ENCODE measurements around the gene PBX1.

Gene PBX1

DNA sequence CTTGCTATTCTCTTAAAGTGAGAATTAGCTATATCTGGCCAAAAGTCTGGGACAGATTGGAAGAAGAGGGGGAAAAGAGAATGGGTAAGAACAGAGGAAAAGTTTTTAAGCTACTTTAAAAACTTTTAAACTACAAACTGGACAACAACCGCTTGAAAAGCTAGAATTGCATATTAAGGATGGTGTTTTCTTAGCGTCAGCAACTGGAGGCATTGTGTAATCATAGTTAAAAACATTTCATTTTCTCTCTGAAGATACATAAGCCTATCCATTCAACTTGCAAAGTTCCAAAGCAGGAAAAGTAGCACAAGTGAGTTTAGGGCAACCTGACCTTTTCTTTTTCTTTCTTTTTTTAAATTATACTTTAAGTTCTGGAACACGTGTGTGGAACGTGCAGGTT, 10.9 kb downstream of the PBX1 start:
- DNase-seq (ENCODE audit: low spot score in 2 of 2) (no peak), ATAC-seq (replicated peaks; ENCODE audit: extremely low read depth, poor library complexity, severe bottlenecking) (no peak)
- Mint-ChIP-seq H3K27ac (ENCODE audit: low read depth) (no peak overlapping the region), H3K4me1 (no peaks in the 10 kb centered on the region), H3K4me3 (no peak overlapping the region), H3K9me3 (no peaks in the 10 kb centered on the region), H3K36me3 (ENCODE audit: insufficient read depth) (no peaks in the 10 kb centered on the region), H3K27me3 (no peaks in the 10 kb centered on the region)

DNA sequence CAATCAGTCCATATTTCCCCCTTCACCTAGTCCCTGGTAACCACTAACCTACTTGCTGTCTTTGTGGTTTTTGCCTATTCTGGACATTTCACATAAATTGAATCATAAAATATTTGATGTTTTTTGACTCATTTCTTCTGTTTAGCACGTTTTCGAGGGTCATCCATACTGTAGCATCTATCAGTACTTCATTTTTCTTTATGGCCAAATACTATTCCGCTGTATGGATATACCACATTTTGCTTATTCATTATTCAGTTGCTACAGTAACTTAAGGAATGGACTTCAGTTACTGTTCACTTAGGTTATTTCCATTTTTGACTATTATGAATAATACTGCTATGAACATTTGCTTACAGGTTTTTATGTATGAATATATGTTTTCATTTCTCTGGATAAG, 12.3 kb downstream of the PBX1 start:
- no peaks in the 10 kb centered on the region for H3K9me3 Mint-ChIP-seq
- H3K36me3 Mint-ChIP-seq (ENCODE audit: insufficient read depth) = no peaks in the 10 kb centered on the region
- H3K27ac Mint-ChIP-seq (ENCODE audit: low read depth) = no peak overlapping the region
- no peak for DNase-seq (ENCODE audit: low spot score in 2 of 2)
- ATAC-seq (replicated peaks; ENCODE audit: extremely low read depth, poor library complexity, severe bottlenecking) = no peak
- no peak overlapping the region for H3K4me3 Mint-ChIP-seq
- H3K4me1 Mint-ChIP-seq = no peaks in the 10 kb centered on the region
- H3K27me3 Mint-ChIP-seq = no peaks in the 10 kb centered on the region

DNA sequence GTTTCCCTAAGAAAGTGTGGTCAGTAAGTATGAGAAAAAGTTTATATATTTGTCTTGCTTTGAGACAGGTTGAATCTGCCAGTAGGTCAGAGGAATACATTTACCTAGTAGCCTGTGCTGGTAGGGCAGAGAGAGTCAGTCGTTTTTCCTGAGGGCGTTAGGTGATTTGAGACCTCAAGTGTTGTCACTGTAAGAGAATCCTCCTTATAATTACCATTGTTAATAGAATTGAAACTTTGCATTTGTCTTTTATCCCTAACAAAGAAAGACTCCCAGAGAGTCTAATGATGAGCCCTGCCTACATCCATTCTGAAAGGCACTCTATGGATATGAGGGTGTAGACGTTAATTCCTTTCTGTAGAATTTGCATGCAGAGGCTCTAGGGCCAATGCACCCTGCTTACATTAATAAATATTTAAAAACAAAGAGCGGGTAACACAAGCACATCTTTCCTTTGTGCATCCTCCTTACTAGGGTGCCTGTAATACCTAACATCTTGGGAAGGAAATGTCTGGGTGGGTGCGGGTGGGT, 16.4 kb downstream of the PBX1 start:
- H3K27me3 Mint-ChIP-seq = no peaks in the 10 kb centered on the region
- H3K9me3 Mint-ChIP-seq = no peaks in the 10 kb centered on the region
- no peak overlapping the region for H3K27ac Mint-ChIP-seq (ENCODE audit: low read depth)
- H3K36me3 Mint-ChIP-seq (ENCODE audit: insufficient read depth) = no peaks in the 10 kb centered on the region
- no peak overlapping the region for H3K4me3 Mint-ChIP-seq
- no peaks in the 10 kb centered on the region for H3K4me1 Mint-ChIP-seq
- DNase-seq (ENCODE audit: low spot score in 2 of 2) = no peak
- ATAC-seq (replicated peaks; ENCODE audit: extremely low read depth, poor library complexity, severe bottlenecking) = no peak

DNA sequence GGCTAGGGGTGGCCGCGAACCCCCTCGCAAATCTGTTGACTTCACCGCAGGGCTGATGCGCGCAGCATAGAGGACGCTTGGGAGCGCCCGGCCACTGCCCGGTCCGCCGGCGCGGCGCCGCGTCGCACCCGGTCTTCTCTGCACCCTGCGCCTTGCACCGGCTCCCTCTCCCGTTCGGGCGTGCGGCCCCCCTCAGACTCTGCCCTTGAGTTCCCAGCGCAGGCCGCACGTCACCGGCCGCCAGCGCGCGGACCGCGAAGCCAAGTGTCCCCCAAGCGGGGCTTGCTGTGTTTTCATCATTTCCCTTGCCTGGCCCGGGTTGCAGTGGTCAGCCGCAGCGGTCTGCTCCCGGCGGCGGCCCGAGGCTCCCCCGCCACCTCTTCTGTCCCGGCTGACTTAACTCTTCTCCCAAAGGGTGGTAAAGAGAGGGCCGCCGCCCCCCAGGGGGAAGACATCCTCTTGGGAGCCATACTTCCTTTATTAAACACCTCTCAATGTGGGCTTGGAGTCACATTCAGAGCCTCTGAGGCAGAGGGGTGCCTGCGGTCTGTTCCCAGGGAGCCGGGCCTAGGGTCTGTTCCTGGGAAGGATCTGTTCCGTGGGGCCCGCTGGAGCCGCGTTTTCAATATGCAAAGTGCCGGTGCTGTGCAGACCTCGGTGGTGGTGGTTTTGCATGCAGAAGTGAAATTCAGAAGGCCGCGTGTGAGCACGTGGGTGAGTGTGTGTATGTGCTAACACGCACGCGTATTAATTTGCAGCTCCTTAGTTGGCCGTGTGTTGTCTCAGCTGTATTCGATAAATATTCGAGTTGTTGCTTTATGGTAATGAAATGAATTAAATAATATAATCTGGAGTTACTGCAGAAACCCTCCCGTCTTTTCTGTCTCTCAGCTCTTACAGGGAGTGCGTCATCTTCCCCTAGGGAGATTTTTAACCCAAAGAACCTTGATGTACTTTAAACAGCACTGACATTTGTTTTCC, 17.6 kb downstream of the PBX1 start:
- ATAC-seq (replicated peaks; ENCODE audit: extremely low read depth, poor library complexity, severe bottlenecking) (no peak), DNase-seq (ENCODE audit: low spot score in 2 of 2) (no peak)
- Mint-ChIP-seq H3K27me3 (no peaks in the 10 kb centered on the region), H3K36me3 (ENCODE audit: insufficient read depth) (no peaks in the 10 kb centered on the region), H3K27ac (ENCODE audit: low read depth) (no peak overlapping the region), H3K9me3 (no peaks in the 10 kb centered on the region), H3K4me1 (no peaks in the 10 kb centered on the region), H3K4me3 (no peak overlapping the region)

DNA sequence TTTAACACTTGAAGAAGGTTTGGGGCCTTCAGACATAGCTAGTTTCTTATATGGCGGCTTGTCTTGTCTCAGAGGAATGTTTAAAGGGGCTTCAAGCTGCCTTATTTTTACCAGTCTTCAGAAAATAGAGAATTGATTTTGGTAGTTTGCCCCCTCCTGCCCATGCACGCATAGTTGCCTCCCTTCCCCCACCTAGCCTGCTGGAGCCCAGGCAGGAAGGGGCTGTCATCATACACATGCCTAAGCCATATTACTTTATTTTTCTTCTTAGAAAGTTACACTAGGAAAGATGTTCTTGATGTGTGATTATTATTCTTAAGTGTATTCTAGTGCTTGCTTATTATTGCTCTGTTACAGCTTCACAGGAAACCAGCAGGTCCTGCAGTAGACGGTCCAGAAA, 18.3 kb downstream of the PBX1 start:
- H3K27me3 Mint-ChIP-seq = no peaks in the 10 kb centered on the region
- no peak for ATAC-seq (replicated peaks; ENCODE audit: extremely low read depth, poor library complexity, severe bottlenecking)
- H3K4me1 Mint-ChIP-seq = no peaks in the 10 kb centered on the region
- no peaks in the 10 kb centered on the region for H3K36me3 Mint-ChIP-seq (ENCODE audit: insufficient read depth)
- H3K9me3 Mint-ChIP-seq = no peaks in the 10 kb centered on the region
- no peak overlapping the region for H3K4me3 Mint-ChIP-seq
- no peak overlapping the region for H3K27ac Mint-ChIP-seq (ENCODE audit: low read depth)
- no peak for DNase-seq (ENCODE audit: low spot score in 2 of 2)

DNA sequence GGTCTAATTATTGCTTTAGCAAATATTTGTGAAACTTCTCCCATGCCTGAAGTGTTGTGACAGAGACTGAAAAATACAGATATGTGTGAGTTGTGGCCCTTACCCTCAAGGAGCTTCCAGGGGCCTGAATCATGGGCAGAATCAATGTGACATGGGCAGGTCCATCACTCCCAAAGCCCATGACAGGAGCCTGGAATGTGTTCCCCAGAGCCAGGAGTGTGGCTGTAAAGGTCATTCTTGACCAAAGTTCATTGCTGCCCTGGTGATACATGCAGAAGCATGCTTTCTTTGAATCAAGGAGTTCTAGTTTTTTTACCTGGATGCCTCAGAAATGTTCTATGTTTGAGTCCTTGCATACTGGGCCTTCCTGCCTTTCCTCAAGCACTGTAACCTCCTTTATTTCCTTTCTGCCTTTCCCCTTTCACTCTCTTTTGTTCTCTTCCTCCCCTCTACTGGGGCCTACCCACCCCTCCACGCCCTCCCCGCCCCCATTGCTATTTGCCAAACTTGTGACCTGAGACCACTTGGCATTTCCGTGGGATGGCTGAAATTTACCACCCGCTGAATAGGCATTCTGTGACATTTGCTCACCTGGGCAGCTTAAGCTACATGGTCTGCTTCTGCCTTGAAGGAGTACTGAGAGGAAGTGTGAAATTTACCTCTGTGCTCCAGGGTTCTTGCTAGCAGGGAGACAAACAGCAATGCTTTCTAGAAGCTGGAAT, 19.7 kb downstream of the PBX1 start:
- H3K9me3 Mint-ChIP-seq = no peaks in the 10 kb centered on the region
- no peaks in the 10 kb centered on the region for H3K4me1 Mint-ChIP-seq
- H3K36me3 Mint-ChIP-seq (ENCODE audit: insufficient read depth) = no peaks in the 10 kb centered on the region
- H3K27me3 Mint-ChIP-seq = no peaks in the 10 kb centered on the region
- DNase-seq (ENCODE audit: low spot score in 2 of 2) (no peak), ATAC-seq (replicated peaks; ENCODE audit: extremely low read depth, poor library complexity, severe bottlenecking) (no peak)
- no peak overlapping the region for H3K27ac Mint-ChIP-seq (ENCODE audit: low read depth)
- H3K4me3 Mint-ChIP-seq = no peak overlapping the region

DNA sequence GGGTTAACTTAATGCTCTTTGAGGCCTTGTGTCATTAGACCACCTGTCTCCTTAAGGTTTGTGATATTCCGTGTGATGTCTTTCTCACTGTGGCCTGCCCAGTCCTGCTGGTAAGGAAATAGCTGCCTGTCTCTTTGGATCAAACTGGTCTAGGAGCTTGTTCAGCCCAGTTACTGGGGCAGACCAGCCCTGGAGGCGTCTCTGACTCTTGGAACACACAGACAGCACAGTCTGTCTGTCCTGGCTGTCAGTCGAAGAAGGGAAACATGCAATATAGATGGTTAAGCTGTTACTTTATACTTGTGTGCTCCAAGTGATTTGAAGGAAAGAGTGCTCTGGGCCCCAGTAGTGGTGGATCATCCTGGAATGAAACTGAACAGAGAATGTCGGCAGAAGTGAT, 20.4 kb downstream of the PBX1 start:
- no peaks in the 10 kb centered on the region for H3K4me1 Mint-ChIP-seq
- no peaks in the 10 kb centered on the region for H3K36me3 Mint-ChIP-seq (ENCODE audit: insufficient read depth)
- DNase-seq (ENCODE audit: low spot score in 2 of 2) = no peak
- no peaks in the 10 kb centered on the region for H3K27me3 Mint-ChIP-seq
- no peaks in the 10 kb centered on the region for H3K9me3 Mint-ChIP-seq
- no peak for ATAC-seq (replicated peaks; ENCODE audit: extremely low read depth, poor library complexity, severe bottlenecking)
- no peak overlapping the region for H3K4me3 Mint-ChIP-seq
- no peak overlapping the region for H3K27ac Mint-ChIP-seq (ENCODE audit: low read depth)

DNA sequence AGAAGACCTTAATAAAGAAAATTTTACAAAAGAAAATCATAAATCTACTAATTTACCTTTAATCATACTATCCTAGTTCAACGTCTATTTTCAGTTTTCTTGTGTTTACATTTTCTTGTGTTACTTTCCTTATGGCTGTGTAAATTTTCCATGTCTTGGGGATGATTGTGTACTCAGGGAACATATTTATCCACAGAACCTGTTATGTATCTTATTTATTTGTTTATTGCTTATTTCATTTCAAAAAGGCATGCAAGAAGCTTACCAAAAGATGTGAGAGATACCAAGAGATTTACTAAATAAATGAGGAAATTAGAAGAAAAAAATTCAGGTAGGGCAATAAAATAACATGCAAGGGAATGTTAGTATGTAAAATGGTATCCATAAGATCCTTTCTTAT, 22.8 kb downstream of the PBX1 start:
- DNase-seq (ENCODE audit: low spot score in 2 of 2) = no peak
- Mint-ChIP-seq H3K27me3 (no peaks in the 10 kb centered on the region), H3K36me3 (ENCODE audit: insufficient read depth) (no peaks in the 10 kb centered on the region), H3K4me3 (no peak overlapping the region), H3K4me1 (no peaks in the 10 kb centered on the region), H3K27ac (ENCODE audit: low read depth) (no peak overlapping the region), H3K9me3 (no peaks in the 10 kb centered on the region)
- no peak for ATAC-seq (replicated peaks; ENCODE audit: extremely low read depth, poor library complexity, severe bottlenecking)

DNA sequence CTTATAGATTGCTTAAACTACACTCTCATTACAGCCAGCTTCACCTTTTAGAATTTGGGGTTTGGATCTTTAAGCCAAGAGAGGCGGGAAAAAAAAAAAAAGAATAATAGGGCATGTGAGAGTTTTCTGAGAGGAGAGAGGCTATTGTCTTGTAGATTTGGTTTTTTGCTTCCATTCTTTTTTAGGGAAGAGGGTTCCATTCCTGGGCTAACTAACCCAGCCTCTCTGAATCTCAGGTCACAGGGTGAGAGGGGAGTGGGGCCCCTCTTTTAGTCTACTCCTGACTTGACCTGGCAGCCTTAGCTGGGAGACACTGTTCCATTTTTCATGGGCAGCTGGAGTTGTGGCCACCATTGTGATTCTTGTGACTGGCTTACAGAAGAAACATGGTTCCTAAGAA, 24.2 kb downstream of the PBX1 start:
- DNase-seq (ENCODE audit: low spot score in 2 of 2) (no peak), ATAC-seq (replicated peaks; ENCODE audit: extremely low read depth, poor library complexity, severe bottlenecking) (no peak)
- no peak overlapping the region for H3K4me3 Mint-ChIP-seq
- H3K9me3 Mint-ChIP-seq = no peaks in the 10 kb centered on the region
- no peaks in the 10 kb centered on the region for H3K36me3 Mint-ChIP-seq (ENCODE audit: insufficient read depth)
- no peaks in the 10 kb centered on the region for H3K4me1 Mint-ChIP-seq
- no peak overlapping the region for H3K27ac Mint-ChIP-seq (ENCODE audit: low read depth)
- no peaks in the 10 kb centered on the region for H3K27me3 Mint-ChIP-seq

DNA sequence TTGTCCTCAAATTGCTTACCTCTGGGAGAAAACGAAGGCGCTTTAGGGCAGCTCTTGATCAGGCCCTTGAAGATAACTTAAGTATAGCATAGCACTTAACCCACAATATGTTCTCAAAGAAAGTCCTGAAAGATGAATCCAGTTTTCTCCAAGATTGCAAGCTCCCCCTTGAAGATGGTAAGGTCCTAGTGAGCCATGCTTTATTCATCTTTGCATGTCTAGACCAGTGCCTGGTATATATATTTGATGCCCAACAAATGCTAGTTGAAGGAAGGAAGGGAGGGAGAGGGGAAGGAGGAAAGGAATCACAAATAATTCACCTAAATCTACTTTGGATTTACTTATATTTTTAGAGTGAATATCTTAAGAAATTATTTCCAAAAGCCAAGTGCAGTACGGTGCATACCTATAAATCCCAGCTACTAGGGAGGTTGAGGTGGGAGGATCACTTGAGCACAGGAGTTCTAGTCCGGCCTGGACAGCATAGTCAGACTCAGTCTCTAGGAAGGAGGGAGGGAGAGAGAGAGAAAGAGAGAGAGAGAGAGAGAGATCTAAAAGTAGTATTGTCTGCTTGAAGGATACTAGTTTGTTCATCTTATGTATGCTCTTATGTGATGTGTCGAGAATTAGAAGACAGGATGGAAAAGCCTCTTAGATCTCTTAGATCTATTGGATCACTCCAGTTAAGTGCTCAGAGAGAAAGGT, 25.0 kb downstream of the PBX1 start:
- no peaks in the 10 kb centered on the region for H3K9me3 Mint-ChIP-seq
- H3K4me1 Mint-ChIP-seq = no peaks in the 10 kb centered on the region
- no peak overlapping the region for H3K27ac Mint-ChIP-seq (ENCODE audit: low read depth)
- DNase-seq (ENCODE audit: low spot score in 2 of 2) (no peak), ATAC-seq (replicated peaks; ENCODE audit: extremely low read depth, poor library complexity, severe bottlenecking) (no peak)
- H3K4me3 Mint-ChIP-seq = no peak overlapping the region
- H3K36me3 Mint-ChIP-seq (ENCODE audit: insufficient read depth) = no peaks in the 10 kb centered on the region
- H3K27me3 Mint-ChIP-seq = no peaks in the 10 kb centered on the region

DNA sequence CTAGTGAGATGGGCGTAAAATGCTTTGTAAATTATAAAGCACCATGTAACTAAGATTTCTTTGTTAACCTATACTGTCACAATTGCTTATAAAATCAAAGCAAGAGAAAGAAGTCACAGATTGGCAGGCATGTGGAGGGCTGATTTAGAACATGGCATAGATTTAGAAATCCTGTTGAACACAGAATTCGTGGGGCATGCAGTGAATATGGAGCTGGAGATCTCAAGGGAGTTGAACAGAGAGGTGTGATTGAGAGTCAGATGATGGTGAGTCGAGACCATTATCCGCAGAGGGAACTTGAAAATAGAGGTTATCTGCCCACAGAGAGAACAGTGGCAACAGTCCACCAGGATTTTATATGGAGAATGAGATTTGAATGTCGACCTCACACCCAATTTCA, 27.6 kb downstream of the PBX1 start:
- ATAC-seq (replicated peaks; ENCODE audit: extremely low read depth, poor library complexity, severe bottlenecking) (no peak), DNase-seq (ENCODE audit: low spot score in 2 of 2) (no peak)
- Mint-ChIP-seq H3K4me3 (no peak overlapping the region), H3K27ac (ENCODE audit: low read depth) (no peak overlapping the region), H3K36me3 (ENCODE audit: insufficient read depth) (no peaks in the 10 kb centered on the region), H3K9me3 (no peaks in the 10 kb centered on the region), H3K4me1 (no peaks in the 10 kb centered on the region), H3K27me3 (peaks cover 7% of the 10 kb centered on the region)

DNA sequence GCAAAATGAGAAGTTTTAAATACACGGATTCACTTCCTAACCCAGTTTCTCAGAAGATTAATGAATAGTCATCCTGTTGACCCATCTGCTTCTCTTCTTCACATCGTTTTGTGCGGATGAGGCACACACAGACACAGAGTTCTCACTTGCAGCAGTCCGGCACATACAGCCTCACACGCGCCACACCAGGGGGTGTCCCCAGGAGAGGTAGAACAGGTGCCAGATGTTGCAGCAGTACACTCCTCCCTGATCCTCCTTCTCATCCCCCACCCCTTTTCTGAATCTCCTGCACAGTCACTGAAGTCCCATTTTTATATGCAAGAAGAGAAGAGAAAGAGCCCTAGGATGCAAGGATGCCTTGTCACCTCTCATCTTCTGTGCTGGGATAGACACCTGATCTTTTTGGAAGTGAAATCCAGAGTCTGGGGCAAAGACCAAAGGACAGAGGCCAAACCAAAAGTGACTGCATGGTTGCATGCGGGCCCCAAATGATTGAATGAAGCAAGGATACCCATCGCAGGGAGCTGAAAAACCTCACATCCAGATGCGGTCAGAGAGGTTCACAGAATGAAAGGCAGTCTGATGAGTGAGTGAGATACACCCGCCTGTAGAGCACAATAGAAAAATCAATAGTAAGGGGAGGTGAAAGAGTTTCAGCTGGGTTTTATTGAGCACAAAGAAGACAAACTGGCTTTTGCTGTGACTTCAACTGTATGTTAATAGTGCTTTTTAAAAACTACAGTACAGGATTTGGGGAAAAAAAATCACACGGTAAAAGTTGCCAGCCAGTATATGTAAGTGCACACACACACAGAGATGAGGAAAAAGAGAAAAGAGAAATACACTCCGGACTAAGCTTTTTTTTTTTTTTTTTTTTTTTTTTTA, 28.9 kb downstream of the PBX1 start:
- no peaks in the 10 kb centered on the region for H3K4me1 Mint-ChIP-seq
- DNase-seq (ENCODE audit: low spot score in 2 of 2) (no peak), ATAC-seq (replicated peaks; ENCODE audit: extremely low read depth, poor library complexity, severe bottlenecking) (no peak)
- no peaks in the 10 kb centered on the region for H3K9me3 Mint-ChIP-seq
- H3K4me3 Mint-ChIP-seq = no peak overlapping the region
- no peak overlapping the region for H3K27ac Mint-ChIP-seq (ENCODE audit: low read depth)
- no peaks in the 10 kb centered on the region for H3K36me3 Mint-ChIP-seq (ENCODE audit: insufficient read depth)
- peaks cover 7% of the 10 kb centered on the region for H3K27me3 Mint-ChIP-seq
